ENCODE data around the gene CREB1.

Gene CREB1

DNA sequence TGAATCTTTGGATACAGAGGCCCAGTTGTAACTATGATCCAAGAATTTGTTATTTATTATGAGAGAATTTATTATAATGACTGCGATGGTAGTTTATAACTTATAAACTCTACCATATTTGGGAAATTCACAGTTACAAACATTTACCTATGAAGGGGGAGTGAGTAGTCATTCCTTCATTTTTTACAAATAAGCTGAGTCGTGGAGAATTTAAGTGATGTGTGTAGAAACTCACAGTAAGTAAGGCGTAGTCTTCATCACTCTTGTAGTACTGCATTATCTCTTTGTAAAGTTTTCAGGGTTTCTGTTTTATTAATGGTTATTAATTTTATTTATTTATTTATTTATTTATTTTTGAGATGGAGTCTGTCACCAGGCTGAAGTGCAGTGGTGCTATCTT is 13.5 kb downstream of the CREB1 start:
- DNase-seq (ENCODE audit: low read depth), result no peak

DNA sequence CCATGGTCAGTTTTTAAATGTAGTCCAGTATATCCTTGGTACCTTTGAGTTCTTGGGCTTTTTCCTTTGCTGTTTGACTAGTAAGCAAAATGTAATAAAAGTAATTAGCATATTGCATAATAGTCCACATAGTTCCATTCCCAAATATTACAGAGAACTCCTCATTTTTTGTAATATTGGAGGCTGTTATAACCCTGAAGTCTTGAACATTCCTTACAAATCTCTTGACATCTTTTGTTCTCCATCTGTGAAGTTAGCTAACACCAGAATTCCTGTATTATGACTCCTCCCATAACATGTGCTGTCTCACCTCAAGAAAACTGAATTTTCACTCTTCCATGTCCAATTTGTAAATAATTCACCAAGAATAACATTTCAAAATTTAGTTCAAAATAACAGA is 17.1 kb downstream of the CREB1 start:
- DNase-seq (ENCODE audit: low read depth), result no peak

- DNase-seq (ENCODE audit: low read depth), result no peak
Measured at GRCh38 chr2:207549145-207549544, 19.4 kb downstream of the CREB1 start.

DNA sequence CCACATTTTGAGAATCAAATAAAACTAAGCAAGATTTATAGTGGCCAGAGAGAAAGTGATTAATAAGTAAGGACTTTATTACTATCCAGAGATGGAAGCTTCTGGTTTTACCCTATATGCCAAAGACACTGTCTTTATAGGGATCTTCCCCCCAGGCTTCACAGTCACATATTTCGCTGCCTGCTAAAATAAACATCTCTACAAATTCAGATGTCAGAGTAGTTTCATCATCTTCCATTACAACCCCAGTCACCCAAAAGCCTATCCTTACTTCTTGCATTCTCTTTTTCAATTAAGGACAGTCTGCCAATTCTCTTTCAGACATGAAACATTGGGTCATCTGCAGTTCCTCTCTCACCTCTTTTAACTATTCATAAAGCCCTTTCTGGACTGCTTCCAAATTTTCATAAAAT is 28.3 kb downstream of the CREB1 start:
- no peak for DNase-seq (ENCODE audit: low read depth)

- DNase-seq (ENCODE audit: low read depth), result no peak
Measured at GRCh38 chr2:207561386-207562080, 31.8 kb downstream of the CREB1 start.

DNA sequence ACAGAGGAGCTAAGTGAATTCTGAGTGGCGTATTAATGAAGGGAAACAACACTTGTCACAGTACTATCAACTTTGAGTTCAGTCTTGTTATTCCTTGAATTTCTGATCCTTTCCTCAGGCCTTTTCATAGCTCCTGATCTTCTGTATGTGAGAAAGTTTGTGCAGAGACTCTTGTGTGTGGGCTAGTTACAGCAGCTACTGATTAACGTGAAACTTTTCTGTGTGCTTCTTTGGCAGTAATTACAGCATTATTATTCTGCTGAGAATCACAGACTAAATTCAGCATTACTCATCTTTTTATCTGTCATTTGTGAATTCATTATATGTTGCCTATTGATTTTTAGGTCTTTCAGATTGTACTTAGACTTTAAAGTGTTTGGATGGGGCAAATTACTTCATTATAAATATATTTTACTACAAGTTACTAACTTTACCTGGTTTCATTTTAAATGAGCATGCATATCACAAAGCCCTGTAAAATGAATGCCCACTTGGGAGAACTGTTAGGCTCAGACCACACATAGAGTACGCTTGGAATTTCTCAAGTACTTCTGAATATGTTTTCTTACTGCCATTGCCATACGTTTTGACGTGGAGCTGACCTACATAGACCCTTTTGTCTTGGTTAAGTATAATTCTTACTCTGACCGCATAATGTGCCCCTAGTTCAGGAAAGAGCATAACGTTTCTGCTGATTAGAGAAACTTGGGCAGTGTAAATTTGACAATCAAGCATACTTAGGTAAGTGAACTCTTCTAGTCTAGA is 36.2 kb downstream of the CREB1 start:
- DNase-seq (ENCODE audit: low read depth), result no peak

DNA sequence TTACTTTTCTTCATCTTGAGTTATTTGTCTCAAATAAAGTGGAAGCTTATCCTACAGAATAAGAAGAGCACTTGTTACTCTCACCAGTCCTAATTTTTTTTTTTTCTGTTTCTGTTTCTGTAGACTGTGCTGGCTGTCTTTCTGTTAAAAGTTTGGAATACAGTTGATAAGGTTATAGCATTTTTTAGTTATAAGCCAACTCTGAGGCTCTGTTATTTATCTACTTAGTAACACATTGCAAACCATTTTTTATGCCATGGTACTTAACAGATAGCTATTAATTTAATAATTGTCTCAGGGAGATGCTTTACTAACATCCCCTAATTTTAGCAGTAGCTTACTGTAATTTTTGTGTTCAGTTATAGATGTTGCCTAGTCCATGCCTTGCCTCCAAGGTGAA is 37.9 kb downstream of the CREB1 start:
- no peak for DNase-seq (ENCODE audit: low read depth)

GRCh38 chr2:207571370-207571769 is 41.6 kb downstream of the CREB1 start:
- no peak for DNase-seq (ENCODE audit: low read depth)

DNA sequence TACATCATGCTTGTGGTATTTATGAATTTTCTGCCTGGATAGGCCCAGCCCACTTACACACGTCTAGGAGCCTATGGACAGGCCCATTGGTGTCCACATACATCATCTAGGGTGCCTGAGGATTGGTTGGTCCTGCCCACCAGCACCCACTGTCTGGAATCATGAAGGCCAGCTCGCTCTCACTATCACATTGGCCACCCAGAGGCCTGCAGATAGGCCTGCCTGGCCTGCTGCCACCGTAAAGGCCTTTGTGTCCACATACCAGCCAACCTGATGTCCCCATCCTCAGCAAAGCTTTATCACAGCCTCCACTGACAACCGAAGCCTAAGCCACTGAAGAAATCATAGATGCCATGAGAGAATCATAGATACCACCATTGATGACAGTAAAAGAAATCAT is 55.2 kb downstream of the CREB1 start:
- no peak for DNase-seq (ENCODE audit: low read depth)

- DNase-seq (ENCODE audit: low read depth), result no peak
Measured at GRCh38 chr2:207587305-207587704, 57.5 kb downstream of the CREB1 start.

- no peak for DNase-seq (ENCODE audit: low read depth)
Measured at GRCh38 chr2:207589143-207589542, 59.4 kb downstream of the CREB1 start.

- no peak for DNase-seq (ENCODE audit: low read depth)
Measured at GRCh38 chr2:207593277-207593676, 63.5 kb downstream of the CREB1 start.

DNA sequence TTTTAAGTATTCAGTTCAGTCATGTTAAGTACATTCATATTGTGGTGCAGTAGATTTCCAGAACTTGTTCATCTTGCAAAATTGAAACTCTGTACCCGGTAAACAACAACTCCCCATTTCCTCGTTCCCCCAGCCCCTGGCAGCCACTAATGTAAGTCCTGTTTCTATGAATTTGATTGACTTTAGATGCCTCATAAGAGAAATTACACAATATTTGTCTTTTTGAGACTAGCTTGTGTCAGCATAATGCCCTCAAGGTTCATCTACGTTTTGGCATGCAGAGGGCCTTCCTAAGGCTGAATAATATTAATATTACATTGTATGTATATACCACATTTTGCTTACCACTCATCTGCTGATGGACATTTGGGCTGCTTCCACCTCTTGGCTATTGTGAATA is 64.5 kb downstream of the CREB1 start:
- DNase-seq (ENCODE audit: low read depth), result no peak

DNA sequence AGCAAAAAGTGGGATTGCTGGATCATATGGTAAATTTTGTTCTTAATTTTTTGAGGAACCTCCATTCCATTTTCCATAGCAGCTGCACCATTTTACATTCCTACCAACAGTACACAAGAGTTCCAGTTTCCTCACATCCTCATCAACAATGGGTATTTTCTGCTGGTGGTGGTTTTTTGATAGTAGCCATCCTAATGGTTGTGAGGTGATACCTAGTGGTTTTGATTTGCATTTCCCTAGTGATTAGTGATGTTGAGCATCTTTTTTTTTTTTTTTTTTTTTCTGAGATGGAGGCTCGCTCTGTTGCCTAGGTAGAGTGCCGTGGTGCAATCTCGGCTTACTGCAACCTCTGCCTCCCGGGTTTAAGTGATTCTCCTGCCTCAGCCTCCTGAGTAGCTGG is 65.0 kb downstream of the CREB1 start:
- no peak for DNase-seq (ENCODE audit: low read depth)

- DNase-seq (ENCODE audit: low read depth), result no peak
Measured at GRCh38 chr2:207599636-207600035, 69.9 kb downstream of the CREB1 start.

GRCh38 chr2:207600231-207600630 is 70.5 kb downstream of the CREB1 start:
- no peak for DNase-seq (ENCODE audit: low read depth)

DNA sequence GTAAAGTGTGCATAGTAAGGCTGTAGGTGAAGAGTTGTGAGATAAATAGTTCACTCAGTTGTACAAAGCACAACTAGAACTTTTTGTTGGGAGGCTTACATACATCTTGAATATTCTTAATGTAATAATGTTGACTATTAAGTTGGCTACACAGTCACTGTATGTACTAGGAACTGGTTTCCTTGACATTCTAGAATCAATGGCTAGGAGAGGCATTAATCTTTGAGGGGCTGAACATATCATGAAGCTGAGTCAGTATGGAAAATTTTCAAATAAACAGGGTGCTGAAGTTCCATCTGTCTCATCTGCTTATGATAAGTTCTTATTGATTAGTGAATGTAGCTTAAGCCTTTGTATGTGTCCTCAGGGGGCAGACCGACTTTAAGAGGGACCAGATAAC is 72.0 kb downstream of the CREB1 start:
- no peak for DNase-seq (ENCODE audit: low read depth)

DNA sequence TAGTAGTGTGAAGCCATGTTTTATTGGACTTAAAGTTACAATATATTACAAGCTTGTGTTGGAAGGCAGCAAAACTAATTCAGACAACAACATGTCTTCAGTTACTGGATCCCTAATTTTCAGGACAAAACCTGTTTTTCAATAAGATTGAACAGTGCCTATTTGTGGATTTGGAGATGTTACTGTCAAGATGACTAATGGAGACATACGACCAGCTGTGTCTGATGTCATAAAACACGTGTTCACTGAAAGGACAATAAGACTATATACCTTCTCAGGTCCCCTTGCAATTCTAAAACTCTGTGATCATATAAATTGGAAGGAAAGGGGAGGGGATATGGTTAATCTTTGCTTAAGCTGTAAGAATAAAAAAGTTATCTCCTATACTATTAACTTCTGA is 73.7 kb downstream of the CREB1 start:
- no peak for DNase-seq (ENCODE audit: low read depth)

DNA sequence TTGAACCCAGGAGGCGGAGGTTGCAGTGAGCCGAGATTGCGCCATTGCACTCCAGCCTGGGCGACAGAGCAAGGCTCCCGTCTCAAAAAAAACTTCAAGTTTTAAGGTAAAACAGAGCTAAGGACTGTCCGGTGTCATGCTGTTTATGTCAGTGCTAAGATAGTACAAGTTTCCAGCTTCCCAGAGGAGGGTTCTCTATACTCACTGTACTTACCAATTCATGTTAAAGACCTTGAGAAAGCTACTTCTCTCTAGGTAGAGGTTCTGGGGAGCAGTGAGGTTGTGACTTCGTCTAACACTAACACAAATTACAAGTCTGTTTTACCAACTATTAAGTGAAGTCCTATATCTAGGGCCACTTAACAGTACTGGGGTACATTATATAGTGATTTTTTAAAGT is 76.6 kb downstream of the CREB1 start:
- no peak for DNase-seq (ENCODE audit: low read depth)

GRCh38 chr2:207606829-207607228 is 77.1 kb downstream of the CREB1 start:
- no peak for DNase-seq (ENCODE audit: low read depth)

GRCh38 chr2:207612714-207613113 is 83.0 kb downstream of the CREB1 start:
- no peak for DNase-seq (ENCODE audit: low read depth)

GRCh38 chr2:207614824-207615223 is 85.1 kb downstream of the CREB1 start:
- DNase-seq (ENCODE audit: low read depth), result no peak

- no peak for DNase-seq (ENCODE audit: low read depth)
Measured at GRCh38 chr2:207616185-207616584, 86.4 kb downstream of the CREB1 start.

Measured in non-pigmented ciliary epithelial cell (primary cell).